DMS 273 (cell line): ENCODE measurements around the gene ACOX1.
"Not testable (repeated sequence)": the region's sequence is repeated elsewhere in the genome, so short reads cannot be mapped to it uniquely, and the experiment has no call there.

Experiments
- DNase-seq: peaks from one replicate; lab custom pipeline; 2025; ENCODE audit not compliant: unreplicated experiment; lab: John Stamatoyannopoulos, UW

The ACOX1 gene

GRCh38 chr17:75981019-75981615 is 2.2 kb upstream of the ACOX1 start:
- DNase-seq, result no peak

- DNase-seq, result peak; percentile 34
Observed at GRCh38 chr17:75980188-75981018, 1.4 kb upstream of the ACOX1 start.

- no peak for DNase-seq
Observed at GRCh38 chr17:75979705-75980187, 780 bp upstream of the ACOX1 start.

DNA sequence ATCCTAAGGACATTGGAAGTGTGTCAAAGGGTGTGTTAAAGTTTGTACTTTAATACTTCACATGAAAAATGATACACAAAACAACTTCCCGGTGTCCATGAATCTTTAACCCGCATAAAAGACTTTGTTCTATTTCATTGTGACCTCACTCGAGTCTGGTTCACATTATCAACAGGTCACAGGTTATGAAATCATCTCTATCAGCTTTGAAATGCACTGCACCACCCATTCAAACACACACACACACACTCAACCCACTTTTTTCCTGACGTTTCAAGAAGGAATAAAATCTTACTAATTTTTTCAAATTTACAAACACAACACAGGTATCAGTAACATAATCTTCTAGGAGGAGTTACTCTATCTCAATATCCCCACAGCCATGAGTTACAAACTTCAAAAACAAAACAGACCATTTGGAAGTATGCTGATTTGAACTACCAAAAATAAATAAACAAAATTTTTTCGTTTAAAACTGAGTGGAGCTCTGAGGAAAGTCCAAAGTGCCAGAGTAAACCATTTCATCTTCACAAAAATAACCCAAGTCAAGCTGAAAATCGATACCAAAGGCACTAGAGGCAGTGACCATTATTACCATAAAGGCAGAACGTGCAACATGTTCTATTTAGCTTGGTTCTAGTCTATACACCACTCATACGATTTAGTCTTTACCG is 2.7 kb downstream of the ACOX1 start:
- no peak for DNase-seq

- DNase-seq, result no peak
Observed at GRCh38 chr17:75975757-75976174, 3.2 kb downstream of the ACOX1 start.

DNA sequence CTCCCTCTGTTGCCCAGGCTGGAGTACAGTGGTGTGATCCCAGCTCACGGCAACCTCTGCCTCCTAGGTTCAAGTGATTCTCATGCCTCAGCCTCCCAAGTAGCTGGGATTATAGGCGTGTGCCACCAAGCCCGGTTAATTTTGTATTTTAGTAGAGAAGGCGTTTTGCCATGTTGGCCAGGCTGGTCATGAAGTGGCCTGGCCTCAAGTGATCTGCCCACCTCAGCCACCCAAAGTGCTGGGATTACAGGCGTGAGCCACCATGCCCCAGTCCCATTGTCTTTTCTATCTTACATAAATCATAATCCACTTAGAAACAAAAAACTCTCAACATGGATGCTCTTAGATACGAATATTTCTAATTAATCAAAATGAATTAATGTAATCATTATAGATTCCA is 3.8 kb downstream of the ACOX1 start:
- DNase-seq, result not testable (repeated sequence)

DNA sequence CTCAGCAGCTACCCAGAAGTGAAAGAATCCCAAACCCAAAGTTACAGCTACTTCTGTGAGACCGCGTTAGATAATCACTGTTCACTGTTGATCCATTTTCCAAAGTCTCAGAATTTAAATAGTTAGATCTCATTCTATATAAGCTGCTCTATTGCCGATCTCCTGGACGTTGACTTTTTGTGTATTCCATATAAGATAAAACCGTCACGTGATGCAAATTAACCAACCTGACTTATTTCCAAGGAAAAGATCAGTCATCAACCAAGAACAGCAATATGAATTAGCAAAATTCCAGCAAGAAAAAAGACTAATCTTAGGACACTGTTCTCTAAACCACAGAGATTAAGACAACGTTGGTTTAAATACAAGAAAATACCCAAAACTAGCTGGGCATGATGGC is 8.3 kb downstream of the ACOX1 start:
- DNase-seq, result no peak

- no peak for DNase-seq
Observed at GRCh38 chr17:75970011-75970523, 8.9 kb downstream of the ACOX1 start.

- not testable (repeated sequence) for DNase-seq
Observed at GRCh38 chr17:75969044-75969443, 9.9 kb downstream of the ACOX1 start.

GRCh38 chr17:75965468-75965867 is 13.5 kb downstream of the ACOX1 start:
- DNase-seq, result no peak

GRCh38 chr17:75959839-75960511 is 19.0 kb downstream of the ACOX1 start:
- no peak for DNase-seq

- DNase-seq, result no peak
Observed at GRCh38 chr17:75959051-75959838, 19.7 kb downstream of the ACOX1 start.

DNA sequence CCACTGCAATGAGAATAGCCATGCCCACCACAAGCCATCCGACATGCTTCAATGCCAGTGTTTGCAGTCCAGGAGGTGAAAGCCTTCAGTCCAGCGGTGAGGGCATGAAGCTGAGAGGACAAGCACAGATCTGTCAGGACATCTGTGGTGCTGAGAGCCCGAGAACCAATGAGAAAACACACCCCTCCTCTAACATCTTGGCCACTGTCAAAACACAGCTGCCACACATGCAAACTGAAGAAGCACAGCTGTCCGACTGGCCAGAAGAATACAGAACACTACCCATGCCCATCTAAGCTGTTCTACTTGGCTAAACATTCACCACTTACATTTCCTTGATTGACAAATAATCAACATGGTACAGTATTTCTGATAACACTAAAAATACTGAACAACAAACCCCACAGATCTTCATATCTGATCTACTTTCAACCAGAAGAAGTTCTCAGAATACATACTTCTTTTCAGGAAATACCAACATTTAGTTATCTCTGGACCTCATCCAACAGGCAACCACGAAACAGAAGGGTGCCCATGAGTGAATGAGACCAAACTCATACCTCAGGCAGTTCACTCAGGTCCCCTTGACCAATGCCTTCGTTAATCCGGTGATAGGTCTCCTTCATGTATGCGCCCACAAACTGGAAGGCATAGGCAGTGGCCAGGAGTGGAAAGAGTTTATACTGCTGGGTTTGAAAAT is 28.0 kb downstream of the ACOX1 start:
- peak; percentile 72 for DNase-seq

GRCh38 chr17:75950421-75950820 is 28.5 kb downstream of the ACOX1 start:
- DNase-seq, result no peak

DNA sequence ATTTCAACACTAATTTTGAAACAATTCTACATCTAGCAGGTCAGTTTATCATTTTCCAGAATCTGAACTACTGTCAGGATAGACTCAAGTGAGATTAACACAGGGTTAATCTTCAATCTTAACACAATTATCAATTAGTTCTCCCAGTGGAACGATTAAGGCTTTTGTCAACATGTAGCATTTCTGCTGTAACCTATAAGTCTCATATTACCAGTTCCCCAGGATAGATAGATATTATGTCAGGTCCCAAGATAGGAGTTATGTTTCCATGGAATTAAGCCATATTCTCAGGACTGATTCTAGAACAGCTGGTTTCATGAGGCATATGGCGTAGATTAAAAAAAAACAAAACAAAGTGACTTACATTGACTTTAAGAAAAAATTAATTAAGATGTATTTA is 33.8 kb downstream of the ACOX1 start:
- peak; percentile 71 for DNase-seq

DNA sequence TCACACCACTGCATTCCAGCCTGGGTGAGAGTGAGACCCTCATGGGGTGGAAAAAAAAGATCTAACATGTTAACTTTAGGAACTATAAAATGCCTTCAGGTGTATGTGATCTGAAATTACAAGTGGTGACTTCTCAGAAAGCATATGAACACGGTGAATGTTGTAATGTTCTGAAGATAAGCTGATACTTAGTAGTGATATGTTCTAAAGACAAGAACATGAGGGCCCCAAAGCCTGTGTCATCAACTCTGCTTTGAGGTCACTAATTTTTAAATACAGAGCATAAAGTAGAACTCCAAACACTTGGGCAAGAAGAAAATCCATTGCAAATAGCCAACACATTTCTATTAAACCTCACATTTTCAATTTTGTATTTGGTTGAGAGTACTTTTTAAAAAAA is 35.5 kb downstream of the ACOX1 start:
- DNase-seq, result no peak

DNA sequence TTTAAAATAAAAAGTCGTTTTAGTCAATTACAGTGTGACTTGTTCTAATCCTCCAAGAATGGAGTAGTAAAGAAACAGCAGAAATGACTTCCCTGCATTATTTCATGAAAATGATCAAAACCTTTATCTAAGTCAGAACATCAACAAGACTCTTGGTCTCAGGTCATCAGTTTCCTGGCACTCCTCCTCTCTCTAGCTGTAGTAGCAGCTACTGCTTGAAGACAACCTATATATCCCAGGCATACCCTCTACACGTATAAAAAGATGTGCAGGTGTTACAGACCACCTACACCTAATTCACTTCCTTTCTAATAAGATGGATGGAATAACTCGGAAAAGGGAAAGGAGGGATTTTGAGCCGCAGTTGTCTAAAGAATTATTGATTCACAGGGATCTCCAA is 36.5 kb downstream of the ACOX1 start:
- no peak for DNase-seq

- DNase-seq, result peak; percentile 55
Observed at GRCh38 chr17:75941442-75941819, 37.5 kb downstream of the ACOX1 start.

DNA sequence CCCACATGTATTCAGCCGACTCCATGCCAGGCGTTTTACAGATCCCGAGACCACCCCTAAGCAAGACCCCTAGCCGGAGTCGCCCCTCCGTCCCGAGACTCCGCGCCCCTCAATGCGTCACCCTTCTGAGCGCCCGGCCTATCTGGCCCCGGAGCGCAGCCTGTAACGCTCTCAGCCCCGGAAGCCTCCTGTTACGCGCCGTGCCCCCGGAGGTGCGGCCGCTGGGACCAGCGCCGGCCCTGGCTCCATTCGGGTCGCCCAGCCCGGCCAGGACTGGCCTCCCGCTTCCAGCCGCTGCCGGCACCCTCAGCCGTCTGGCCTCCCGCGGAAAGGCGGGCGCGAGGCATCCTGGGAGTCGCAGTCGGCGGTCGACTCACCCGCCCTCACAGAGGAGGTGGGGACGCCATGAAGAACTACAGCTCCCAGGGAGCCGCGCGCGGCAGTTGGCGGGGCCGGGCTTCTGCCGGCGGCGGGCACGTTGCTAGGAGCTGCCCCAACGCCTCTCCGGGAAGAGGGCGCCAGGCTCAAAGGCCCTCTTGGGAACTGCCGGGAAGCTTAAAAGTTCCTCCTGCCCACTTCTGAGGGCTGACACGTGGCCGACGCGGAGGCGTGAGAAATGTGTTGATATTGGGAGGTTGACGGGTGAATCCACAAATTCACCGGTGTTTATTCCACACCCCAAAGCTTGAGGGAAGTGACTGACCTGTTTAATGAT is 38.1 kb downstream of the ACOX1 start, which contains the start of gene FBF1:
Gene FBF1, minus strand, starts transcription at position 316 of the 715 bp plus-strand sequence. CDS start 2,893 bp downstream, outside the sequence.
- peak; percentile 98 for DNase-seq
